Activated naive CD8-positive, alpha-beta T cell (primary cell): ENCODE data around the gene TBX1.
A peak's percentile ranks its signal among the peaks of the same experiment; 100 is the strongest.
"Not testable (repeated sequence)": the region's sequence is repeated elsewhere in the genome, so short reads cannot be mapped to it uniquely, and the experiment has no call there.

Experiments used
- H3K27ac Mint-ChIP-seq: one replicate; pipeline ENCODE4 v1.8.0; 2021; ENCODE audit warnings: mixed read lengths
- H3K27me3 Mint-ChIP-seq: one replicate; pipeline ENCODE4 v1.8.0; 2021; ENCODE audit warnings: mixed read lengths
- H3K36me3 Mint-ChIP-seq: one replicate; pipeline ENCODE4 v1.8.0; 2021; ENCODE audit warnings: mixed read lengths
- H3K4me1 Mint-ChIP-seq: one replicate; pipeline ENCODE4 v1.8.0; 2021; ENCODE audit warnings: low read depth, mixed read lengths
- H3K4me3 Mint-ChIP-seq: one replicate; pipeline ENCODE4 v1.8.0; 2021; ENCODE audit warnings: mild to moderate bottlenecking, mixed read lengths
- H3K9me3 Mint-ChIP-seq: one replicate; pipeline ENCODE4 v1.8.0; 2021; ENCODE audit warnings: low read depth, mixed read lengths

Gene TBX1

GRCh38 chr22:19785461-19786263, 25.1 kb downstream of the TBX1 start:
- Mint-ChIP-seq H3K4me3 (no peak overlapping the region), H3K27me3 (no peaks in the 10 kb centered on the region), H3K36me3 (peaks cover 8% of the 10 kb centered on the region), H3K27ac (no peak overlapping the region), H3K4me1 (no peaks in the 10 kb centered on the region), H3K9me3 (no peaks in the 10 kb centered on the region)

GRCh38 chr22:19786264-19786585, 25.6 kb downstream of the TBX1 start:
- peaks cover 8% of the 10 kb centered on the region for H3K36me3 Mint-ChIP-seq
- no peaks in the 10 kb centered on the region for H3K9me3 Mint-ChIP-seq
- H3K27ac Mint-ChIP-seq: no peak overlapping the region
- H3K4me1 Mint-ChIP-seq: no peaks in the 10 kb centered on the region
- no peak overlapping the region for H3K4me3 Mint-ChIP-seq
- no peaks in the 10 kb centered on the region for H3K27me3 Mint-ChIP-seq

GRCh38 chr22:19786959-19787848, 26.6 kb downstream of the TBX1 start:
- H3K27me3 Mint-ChIP-seq: no peaks in the 10 kb centered on the region
- no peak overlapping the region for H3K27ac Mint-ChIP-seq

GRCh38 chr22:19787849-19788141, 27.2 kb downstream of the TBX1 start:
- H3K4me3 Mint-ChIP-seq: no peak overlapping the region
- H3K27me3 Mint-ChIP-seq: no peaks in the 10 kb centered on the region
- no peak overlapping the region for H3K27ac Mint-ChIP-seq
- H3K4me1 Mint-ChIP-seq: no peaks in the 10 kb centered on the region
- no peaks in the 10 kb centered on the region for H3K9me3 Mint-ChIP-seq
- peaks cover 19% of the 10 kb centered on the region for H3K36me3 Mint-ChIP-seq

More at GRCh38 chr22:19786959-19787848, 26.6 kb downstream of the TBX1 start:
- no peak overlapping the region for H3K4me3 Mint-ChIP-seq
- no peaks in the 10 kb centered on the region for H3K4me1 Mint-ChIP-seq
- no peaks in the 10 kb centered on the region for H3K9me3 Mint-ChIP-seq
- peaks cover 14% of the 10 kb centered on the region for H3K36me3 Mint-ChIP-seq

- H3K4me1 Mint-ChIP-seq: no peaks in the 10 kb centered on the region
- peaks cover 5% of the 10 kb centered on the region for H3K9me3 Mint-ChIP-seq
- no peaks in the 10 kb centered on the region for H3K27me3 Mint-ChIP-seq
- peaks cover 25% of the 10 kb centered on the region for H3K36me3 Mint-ChIP-seq
- no peak overlapping the region for H3K27ac Mint-ChIP-seq
- H3K4me3 Mint-ChIP-seq: no peak overlapping the region
These were observed 28.2 kb downstream of the TBX1 start for GRCh38 chr22:19788661-19789225.

- H3K4me3 Mint-ChIP-seq: no peak overlapping the region
- no peak overlapping the region for H3K27ac Mint-ChIP-seq
- no peaks in the 10 kb centered on the region for H3K27me3 Mint-ChIP-seq
- H3K4me1 Mint-ChIP-seq: no peaks in the 10 kb centered on the region
- peaks cover 29% of the 10 kb centered on the region for H3K36me3 Mint-ChIP-seq
- peaks cover 5% of the 10 kb centered on the region for H3K9me3 Mint-ChIP-seq
These were observed 28.8 kb downstream of the TBX1 start for GRCh38 chr22:19789406-19789805.

- peaks cover 31% of the 10 kb centered on the region for H3K36me3 Mint-ChIP-seq
- H3K4me3 Mint-ChIP-seq: no peak overlapping the region
- H3K27ac Mint-ChIP-seq: no peak overlapping the region
- peaks cover 5% of the 10 kb centered on the region for H3K9me3 Mint-ChIP-seq
- H3K4me1 Mint-ChIP-seq: no peaks in the 10 kb centered on the region
- H3K27me3 Mint-ChIP-seq: no peaks in the 10 kb centered on the region
These were observed 29.2 kb downstream of the TBX1 start for GRCh38 chr22:19789828-19790227.

GRCh38 chr22:19791243-19791642, 30.7 kb downstream of the TBX1 start:
- H3K9me3 Mint-ChIP-seq: peaks cover 5% of the 10 kb centered on the region
- H3K27ac Mint-ChIP-seq: no peak overlapping the region
- H3K36me3 Mint-ChIP-seq: peaks cover 35% of the 10 kb centered on the region
- H3K27me3 Mint-ChIP-seq: no peaks in the 10 kb centered on the region
- no peak overlapping the region for H3K4me3 Mint-ChIP-seq
- peaks cover 6% of the 10 kb centered on the region for H3K4me1 Mint-ChIP-seq

GRCh38 chr22:19791894-19792293, 31.3 kb downstream of the TBX1 start:
- no peak overlapping the region for H3K27ac Mint-ChIP-seq
- no peaks in the 10 kb centered on the region for H3K27me3 Mint-ChIP-seq
- H3K4me1 Mint-ChIP-seq: peaks cover 6% of the 10 kb centered on the region
- H3K4me3 Mint-ChIP-seq: no peak overlapping the region
- H3K9me3 Mint-ChIP-seq: peaks cover 5% of the 10 kb centered on the region
- peaks cover 35% of the 10 kb centered on the region for H3K36me3 Mint-ChIP-seq

- not testable (repeated sequence) for H3K9me3 Mint-ChIP-seq, H3K4me3 Mint-ChIP-seq, H3K4me1 Mint-ChIP-seq, H3K27ac Mint-ChIP-seq, H3K27me3 Mint-ChIP-seq
- H3K36me3 Mint-ChIP-seq: peaks cover 35% of the 10 kb centered on the region
These were observed 31.9 kb downstream of the TBX1 start for GRCh38 chr22:19792383-19792896.

- Mint-ChIP-seq H3K9me3 (peaks cover 5% of the 10 kb centered on the region), H3K27me3 (no peaks in the 10 kb centered on the region), H3K27ac (no peak overlapping the region), H3K4me1 (peaks cover 6% of the 10 kb centered on the region), H3K4me3 (no peak overlapping the region), H3K36me3 (peaks cover 33% of the 10 kb centered on the region)
These were observed 32.6 kb downstream of the TBX1 start for GRCh38 chr22:19793161-19793560.

- Mint-ChIP-seq H3K27me3 (no peaks in the 10 kb centered on the region), H3K27ac (no peak overlapping the region), H3K36me3 (peaks cover 33% of the 10 kb centered on the region), H3K4me1 (peaks cover 6% of the 10 kb centered on the region), H3K4me3 (no peak overlapping the region), H3K9me3 (peaks cover 5% of the 10 kb centered on the region)
These were observed 33.2 kb downstream of the TBX1 start for GRCh38 chr22:19793661-19794310.

- Mint-ChIP-seq H3K27ac (peak overlapping the region; percentile 50), H3K4me3 (no peak overlapping the region), H3K36me3 (peaks cover 32% of the 10 kb centered on the region), H3K27me3 (no peaks in the 10 kb centered on the region), H3K4me1 (peaks cover 6% of the 10 kb centered on the region), H3K9me3 (peaks cover 5% of the 10 kb centered on the region)
These were observed 35.0 kb downstream of the TBX1 start for GRCh38 chr22:19795617-19796008.

GRCh38 chr22:19796160-19796559, 35.6 kb downstream of the TBX1 start:
- Mint-ChIP-seq H3K4me1 (peaks cover 6% of the 10 kb centered on the region), H3K27ac (no peak overlapping the region), H3K9me3 (peaks cover 5% of the 10 kb centered on the region), H3K36me3 (peaks cover 32% of the 10 kb centered on the region), H3K27me3 (no peaks in the 10 kb centered on the region), H3K4me3 (no peak overlapping the region)
